Measurements from ENCODE around the gene MYRFL.

Gene MYRFL

DNA sequence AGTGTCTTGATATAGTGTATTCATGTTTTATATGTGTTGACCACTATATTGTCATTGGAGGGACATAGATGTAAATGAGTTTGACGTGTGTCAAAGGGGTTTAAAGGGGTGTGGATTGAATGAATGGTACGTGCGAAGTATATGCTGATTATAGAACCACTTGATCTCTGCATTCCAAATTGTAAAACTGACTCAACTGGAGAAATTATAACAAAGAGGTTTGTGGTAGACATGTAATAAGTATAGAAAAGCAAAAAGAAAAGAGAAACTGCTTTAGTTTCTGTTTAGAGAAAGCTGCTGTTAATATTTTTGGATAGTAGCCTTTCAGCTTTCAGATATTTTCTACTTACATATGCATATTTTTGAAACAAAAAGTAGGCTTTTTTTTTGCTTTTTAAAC, 8.9 kb upstream of the MYRFL start:
- H3K4me3 ChIP-seq (ENCODE audit: low read depth, low read length): no peak overlapping the region

DNA sequence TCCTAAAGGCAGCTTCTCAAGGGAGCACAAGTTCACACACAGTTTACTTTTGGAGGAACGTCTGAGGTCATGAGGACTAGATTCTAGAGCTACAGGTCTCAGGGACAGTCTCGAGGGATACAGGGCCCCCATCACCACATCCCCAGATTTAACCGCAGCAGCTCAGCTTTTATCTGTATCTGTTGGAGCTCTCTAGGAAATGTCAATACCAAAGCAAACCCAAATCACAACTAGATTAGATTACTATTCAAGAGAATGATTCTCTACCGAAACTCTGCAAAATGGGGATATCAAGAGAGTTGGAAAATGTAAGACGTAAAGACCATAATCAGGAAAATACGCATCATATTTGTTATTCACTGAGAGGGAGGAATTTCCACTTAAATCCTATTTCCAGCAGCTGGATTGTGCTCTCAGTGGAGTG, 4.0 kb upstream of the MYRFL start:
- TF ChIP-seq, protein P1, sequence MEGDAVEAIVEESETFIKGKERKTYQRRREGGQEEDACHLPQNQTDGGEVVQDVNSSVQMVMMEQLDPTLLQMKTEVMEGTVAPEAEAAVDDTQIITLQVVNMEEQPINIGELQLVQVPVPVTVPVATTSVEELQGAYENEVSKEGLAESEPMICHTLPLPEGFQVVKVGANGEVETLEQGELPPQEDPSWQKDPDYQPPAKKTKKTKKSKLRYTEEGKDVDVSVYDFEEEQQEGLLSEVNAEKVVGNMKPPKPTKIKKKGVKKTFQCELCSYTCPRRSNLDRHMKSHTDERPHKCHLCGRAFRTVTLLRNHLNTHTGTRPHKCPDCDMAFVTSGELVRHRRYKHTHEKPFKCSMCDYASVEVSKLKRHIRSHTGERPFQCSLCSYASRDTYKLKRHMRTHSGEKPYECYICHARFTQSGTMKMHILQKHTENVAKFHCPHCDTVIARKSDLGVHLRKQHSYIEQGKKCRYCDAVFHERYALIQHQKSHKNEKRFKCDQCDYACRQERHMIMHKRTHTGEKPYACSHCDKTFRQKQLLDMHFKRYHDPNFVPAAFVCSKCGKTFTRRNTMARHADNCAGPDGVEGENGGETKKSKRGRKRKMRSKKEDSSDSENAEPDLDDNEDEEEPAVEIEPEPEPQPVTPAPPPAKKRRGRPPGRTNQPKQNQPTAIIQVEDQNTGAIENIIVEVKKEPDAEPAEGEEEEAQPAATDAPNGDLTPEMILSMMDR (IDR thresholded peaks at IDR 0.05; ENCODE audit: borderline replicate concordance, insufficient read depth, low read depth, low read length): no peak
- H3K4me3 ChIP-seq (ENCODE audit: low read depth, low read length): no peak overlapping the region

More for the DNA sequence above, 8.9 kb upstream of the MYRFL start:
- TF ChIP-seq, protein P1 (IDR thresholded peaks at IDR 0.05; ENCODE audit: borderline replicate concordance, insufficient read depth, low read depth, low read length): no peak

DNA sequence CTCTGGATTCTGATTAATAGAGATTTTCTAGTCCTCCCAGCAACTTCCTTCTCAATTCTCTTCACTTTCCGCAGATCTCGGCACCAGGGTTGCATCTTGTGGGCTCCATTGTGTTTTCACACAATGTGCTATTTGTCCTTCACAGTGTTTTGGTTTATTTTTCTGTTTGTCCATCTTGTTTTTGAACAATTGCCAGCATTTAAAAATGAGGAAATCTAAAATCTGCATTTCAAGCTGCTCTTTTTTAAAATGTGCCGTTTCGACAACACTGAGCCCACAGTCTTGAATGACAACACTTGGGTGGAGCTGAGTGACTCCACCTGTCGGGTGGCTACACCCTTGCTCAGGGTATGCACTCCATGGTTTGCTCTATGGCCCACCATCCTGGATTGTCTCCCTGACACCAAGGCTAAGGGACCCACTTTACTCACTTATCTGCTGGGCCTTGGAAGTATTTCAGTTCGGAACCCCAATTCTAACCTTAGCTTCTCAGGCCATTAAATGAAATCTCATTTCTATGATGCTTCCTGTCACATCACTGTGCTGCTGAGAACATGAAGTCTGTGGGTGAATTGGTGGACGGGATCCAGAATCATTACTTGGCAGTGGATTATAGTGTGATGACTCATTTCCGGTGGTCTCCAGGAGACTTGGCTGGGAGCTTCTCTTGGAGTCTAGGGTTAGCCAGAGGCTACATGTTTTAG, 3.4 kb upstream of the MYRFL start:
- TF ChIP-seq, protein P1 (IDR thresholded peaks at IDR 0.05; ENCODE audit: borderline replicate concordance, insufficient read depth, low read depth, low read length): no peak
- H3K4me3 ChIP-seq (ENCODE audit: low read depth, low read length): no peak overlapping the region

DNA sequence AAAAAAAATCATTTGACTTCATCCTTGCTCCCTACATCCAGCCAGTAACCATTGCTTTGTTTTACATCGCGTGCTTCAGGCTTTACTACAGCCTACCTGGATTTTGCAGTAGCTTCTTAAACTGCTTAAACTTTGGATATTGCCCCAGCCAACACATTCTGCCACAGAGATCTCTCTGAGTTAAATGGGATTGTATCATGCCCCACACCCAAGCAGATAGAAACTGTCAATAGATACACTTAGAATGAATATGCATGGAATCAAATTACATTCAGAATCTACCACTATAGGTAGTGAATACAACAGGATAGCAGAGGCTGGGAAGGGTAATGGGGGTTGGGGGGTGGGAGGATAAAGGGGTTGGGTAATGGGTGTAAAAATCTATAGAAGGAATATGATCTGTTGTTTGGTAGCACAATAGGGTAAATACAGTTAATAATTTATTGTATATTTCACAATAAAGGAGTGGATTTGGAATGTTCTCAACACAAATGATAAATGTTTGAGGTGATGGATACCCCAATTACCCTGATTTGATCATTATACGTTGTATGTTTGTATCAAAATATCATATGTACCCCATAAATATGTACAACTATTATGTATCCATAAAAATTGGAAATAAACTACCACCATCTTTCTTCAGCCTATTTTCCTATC, 2.7 kb upstream of the MYRFL start:
- TF ChIP-seq, protein P1 (IDR thresholded peaks at IDR 0.05; ENCODE audit: borderline replicate concordance, insufficient read depth, low read depth, low read length): no peak
- H3K4me3 ChIP-seq (ENCODE audit: low read depth, low read length): no peak overlapping the region

DNA sequence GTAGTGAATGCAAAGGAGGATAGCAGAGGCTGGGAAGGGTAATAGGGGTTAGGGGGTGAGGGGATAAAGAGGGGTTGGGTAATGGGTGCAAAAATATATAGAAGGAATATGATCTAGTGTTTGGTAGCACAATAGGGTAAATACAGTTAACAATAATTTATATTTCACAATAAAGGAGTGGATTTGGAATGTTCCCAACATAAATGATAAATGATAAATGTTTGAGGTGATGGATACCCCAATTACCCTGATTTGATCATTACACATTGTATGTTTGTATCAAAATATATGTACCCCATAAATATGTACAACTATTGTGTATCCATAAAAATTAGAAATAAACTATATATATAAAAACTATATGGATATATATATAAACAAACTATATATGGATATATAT, 999 bp upstream of the MYRFL start:
- TF ChIP-seq, protein P1 (IDR thresholded peaks at IDR 0.05; ENCODE audit: borderline replicate concordance, insufficient read depth, low read depth, low read length): no peak
- no peak overlapping the region for H3K4me3 ChIP-seq (ENCODE audit: low read depth, low read length)

DNA sequence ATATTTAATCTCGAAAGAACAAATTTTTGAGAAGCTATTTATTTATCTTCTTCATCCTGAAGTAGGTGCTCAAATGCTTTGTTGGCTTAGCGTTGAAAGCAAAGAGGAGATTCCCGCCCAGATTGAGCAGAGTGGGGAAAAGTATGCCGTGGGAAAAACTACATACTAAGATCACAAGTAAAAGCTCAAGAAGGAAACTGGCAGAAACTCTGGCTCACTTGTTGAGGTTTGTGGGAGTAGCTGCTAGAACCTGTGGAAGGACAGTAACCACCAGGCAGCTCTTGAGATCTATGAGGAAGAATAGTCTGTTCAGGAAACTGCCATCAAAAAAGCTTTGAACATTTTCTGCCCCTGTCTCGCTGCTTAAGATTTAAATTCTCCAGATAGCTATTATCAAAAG, 3.9 kb downstream of the MYRFL start:
- TF ChIP-seq, protein P1 (IDR thresholded peaks at IDR 0.05; ENCODE audit: borderline replicate concordance, insufficient read depth, low read depth, low read length): no peak
- H3K4me3 ChIP-seq (ENCODE audit: low read depth, low read length): no peak overlapping the region

DNA sequence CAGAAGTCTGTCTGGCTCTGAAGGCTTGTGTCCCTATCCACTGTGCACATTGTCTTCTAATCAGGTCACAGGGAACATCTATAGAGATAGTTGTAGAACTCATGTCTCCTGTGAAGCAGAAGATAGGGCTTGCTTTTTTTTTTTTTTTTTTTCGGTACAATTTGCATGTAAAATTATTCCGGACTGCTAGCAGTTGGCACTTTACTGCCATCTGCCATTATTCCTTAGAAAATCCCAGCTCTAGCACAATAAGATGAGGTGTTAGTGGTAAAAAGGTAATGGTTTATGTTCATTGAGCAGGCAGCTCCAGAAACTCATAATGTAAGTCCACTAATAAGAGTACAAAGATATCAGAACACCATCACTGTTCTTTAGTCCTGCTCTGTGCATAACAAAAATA, 8.7 kb downstream of the MYRFL start:
- H3K4me3 ChIP-seq (ENCODE audit: low read depth, low read length): no peak overlapping the region
- TF ChIP-seq, protein P1 (IDR thresholded peaks at IDR 0.05; ENCODE audit: borderline replicate concordance, insufficient read depth, low read depth, low read length): no peak
